ENCODE measurements around the gene SPATA22.

DNA sequence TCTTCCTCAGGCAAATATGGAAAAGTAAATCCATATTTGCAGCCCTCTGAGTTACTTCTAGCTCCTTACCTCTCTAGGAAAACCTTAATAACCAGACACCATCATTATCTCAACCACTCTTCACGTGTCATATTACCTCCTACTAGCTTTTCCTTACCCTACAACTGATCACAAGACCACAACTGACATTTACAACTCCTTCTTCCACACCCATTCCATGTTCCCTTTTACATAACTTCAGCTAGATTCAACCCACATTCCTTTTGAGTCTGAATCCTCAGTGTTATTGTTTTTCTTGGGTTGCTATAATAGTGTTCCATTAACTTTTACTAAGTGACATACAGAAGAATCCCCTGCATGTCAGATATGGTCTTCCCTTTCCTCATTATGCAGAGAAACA is 33.3 kb downstream of the SPATA22 start:
- TF ChIP-seq SREBF2 (IDR thresholded peaks at IDR 0.05) = no peak
- TF ChIP-seq, protein P1, sequence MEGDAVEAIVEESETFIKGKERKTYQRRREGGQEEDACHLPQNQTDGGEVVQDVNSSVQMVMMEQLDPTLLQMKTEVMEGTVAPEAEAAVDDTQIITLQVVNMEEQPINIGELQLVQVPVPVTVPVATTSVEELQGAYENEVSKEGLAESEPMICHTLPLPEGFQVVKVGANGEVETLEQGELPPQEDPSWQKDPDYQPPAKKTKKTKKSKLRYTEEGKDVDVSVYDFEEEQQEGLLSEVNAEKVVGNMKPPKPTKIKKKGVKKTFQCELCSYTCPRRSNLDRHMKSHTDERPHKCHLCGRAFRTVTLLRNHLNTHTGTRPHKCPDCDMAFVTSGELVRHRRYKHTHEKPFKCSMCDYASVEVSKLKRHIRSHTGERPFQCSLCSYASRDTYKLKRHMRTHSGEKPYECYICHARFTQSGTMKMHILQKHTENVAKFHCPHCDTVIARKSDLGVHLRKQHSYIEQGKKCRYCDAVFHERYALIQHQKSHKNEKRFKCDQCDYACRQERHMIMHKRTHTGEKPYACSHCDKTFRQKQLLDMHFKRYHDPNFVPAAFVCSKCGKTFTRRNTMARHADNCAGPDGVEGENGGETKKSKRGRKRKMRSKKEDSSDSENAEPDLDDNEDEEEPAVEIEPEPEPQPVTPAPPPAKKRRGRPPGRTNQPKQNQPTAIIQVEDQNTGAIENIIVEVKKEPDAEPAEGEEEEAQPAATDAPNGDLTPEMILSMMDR (IDR thresholded peaks at IDR 0.05) = no peak
